ENCODE results near the gene EDDM13.
"Not testable (repeated sequence)": the region's sequence is repeated elsewhere in the genome, so short reads cannot be mapped to it uniquely, and the experiment has no call there.

Gene EDDM13

DNA sequence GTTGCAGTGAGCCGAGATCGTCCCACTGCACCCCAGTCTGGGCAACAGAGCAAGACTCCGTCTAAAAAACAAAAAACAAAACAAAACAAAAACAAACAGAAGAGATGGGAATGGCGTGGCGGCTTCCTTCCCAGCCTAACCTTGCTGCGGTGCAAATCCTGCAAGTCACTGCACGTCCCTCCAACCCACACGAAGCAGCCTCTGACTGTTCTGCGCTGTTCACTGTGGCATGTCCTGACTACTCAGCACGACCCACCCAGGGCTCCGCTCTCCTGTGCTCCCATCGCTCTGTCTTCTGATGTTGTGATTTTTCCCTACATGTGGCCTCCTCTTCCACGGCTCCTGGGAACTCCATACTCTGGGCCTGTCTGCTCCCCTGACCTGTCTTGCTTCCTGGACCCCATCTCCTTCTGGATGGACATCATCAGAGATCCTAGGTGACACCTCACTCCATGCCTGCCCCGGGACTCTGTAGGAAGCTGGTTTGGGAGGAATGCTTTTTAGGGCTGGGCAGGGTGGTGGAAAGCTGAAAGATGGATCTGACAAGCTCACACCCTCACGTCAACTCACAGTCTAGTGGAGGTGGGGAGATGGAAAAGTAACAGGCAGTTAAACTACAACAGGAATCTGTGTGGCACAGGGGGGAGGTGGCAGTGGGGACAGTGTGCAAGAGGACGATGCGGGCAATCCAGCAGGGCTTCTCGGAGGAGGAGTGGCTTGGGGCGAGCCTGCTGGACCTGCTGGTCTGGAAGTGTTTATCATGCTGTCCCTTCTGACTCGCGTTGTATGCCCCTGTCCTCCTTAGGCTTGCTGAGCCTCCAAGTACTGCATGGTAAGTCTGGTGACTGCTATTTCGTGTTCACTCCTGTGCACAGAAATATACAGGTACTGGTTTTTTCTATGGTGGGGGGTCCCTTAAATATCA lies 23.2 kb downstream of the EDDM13 start:
- no peak for DNase-seq (ENCODE audit: low read depth in 2 of 2)

DNA sequence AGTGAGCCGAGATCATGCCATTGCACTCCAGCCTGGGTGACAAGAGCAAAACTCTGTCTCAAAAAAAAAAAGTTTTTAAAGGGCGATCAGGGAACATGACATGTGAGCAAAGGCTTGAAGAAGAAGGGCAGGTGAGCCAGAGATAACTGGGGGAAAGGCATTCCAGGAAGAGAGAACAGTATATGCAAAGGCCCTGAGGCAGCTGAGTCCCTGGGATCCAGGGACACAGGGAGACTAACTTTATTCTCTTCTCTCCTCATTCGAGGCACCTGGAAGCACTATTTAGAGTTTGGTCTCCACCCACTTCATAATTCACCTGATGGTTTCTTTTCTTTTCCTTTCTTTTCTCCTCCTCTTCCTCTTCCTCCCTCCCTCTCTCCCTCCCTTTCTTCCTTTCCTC lies 24.5 kb downstream of the EDDM13 start:
- DNase-seq (ENCODE audit: low read depth in 2 of 2), result no peak

DNA sequence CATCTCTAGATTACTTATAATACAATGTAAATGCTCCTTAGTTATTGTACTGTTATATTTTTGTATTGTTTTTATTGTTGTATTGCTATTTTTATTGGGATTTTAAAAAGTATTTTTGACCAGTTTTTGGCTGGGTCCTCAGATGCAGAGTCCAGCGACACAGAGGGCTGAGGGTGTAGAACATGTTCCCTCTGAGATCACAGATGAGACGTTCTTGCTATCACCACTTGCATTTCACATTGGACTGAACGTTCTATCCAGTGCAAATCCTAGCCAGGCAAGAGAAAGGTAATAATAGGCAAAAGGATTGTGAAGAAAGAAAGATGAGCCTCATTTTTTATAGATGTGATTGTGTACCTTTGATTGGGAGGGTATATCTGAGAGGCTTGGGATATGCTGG lies 27.1 kb downstream of the EDDM13 start:
- DNase-seq (ENCODE audit: low read depth in 2 of 2), result no peak

DNA sequence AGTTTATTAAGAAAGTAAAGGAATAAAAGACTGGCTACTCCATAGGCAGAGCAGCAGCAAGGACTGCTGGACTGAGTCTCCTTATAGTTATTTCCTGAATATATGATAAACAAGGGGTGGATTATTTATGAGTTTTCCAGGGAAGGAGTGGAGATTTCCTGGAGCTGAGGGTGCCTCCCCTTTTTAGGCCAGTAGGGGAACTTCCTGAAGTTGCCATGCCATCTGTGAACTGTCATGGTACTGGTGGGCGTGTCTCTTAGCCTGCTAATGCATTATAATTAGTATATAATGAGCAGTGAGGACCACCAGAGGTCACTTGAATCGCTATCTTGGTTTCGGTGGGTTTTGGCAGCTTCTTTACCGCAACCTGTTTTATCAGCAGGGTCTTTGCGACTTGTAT lies 28.6 kb downstream of the EDDM13 start:
- no peak for DNase-seq (ENCODE audit: low read depth in 2 of 2)

DNA sequence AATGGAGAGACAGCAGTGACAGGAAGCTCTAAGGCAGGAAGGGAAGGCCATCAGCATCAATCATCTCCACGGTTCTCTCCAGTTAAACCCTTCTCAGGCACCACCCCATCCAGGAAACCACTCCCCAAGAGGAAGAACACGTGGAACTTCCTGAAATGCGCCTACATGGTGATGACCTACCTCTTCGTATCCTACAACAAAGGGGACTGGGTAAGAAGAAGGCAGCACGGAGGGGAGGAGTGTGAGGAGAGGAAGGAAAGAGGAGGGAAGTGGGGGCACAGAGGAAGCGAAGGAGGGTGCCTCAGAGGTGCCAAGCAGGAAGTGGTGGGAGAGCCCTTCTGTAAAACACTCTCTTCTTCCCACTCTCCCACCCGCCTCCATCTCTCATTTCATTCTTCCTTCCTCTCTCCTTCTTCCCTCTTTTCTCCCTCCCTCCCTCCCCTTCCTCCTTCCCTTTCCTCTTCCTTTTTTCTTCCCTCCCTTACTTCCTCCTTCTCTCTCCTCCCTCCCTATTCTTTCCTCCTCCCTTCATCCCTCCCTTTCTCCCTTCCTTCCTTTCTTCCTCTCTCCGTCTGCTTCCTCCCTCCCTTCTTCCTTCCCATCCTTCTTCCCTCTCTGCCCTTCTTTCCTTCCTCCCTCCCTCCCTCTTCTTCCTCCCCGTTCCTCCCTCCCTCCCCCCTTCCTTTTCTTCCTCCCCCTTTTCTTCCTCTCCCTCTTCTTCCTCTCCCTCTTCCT lies 29.5 kb downstream of the EDDM13 start:
- no peak for DNase-seq (ENCODE audit: low read depth in 2 of 2)

DNA sequence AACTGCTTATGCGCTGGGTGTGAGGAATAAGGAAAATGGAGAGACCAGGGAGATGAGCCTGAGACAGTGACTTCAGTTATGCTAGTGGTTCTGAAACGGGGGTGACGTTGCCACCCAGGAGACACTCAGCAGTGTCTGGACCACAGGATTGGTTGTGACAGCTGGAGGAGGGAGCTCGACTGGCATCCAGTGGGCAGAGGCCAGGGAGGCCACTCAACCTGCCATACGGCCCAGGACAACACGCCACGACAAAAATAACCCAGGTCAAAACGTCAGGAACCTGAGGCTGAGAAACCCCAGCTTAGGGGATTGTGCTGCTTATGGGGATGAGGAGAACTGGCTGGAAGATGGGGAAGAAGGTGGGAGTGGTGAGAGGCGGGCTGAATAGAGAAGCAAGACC lies 31.7 kb downstream of the EDDM13 start:
- DNase-seq (ENCODE audit: low read depth in 2 of 2), result no peak

DNA sequence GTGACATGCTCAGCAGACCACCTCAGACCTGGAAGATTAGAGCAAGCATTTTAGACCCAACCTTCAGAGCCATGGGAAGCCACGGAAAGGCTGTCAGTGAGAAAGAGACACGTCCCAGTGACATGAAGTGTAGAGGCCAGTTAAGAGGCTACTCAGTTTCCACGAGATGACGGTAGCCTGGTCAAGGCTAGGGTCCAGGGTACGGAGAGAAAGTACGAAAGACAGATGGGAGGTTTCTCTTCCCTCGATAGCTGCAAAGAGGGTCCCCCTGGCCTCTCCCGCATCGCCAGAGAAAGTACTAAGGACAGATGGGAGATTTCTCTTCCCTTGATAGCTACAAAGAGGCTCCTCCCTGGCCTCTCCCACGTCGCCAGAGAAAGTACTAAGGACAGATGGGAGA lies 33.5 kb downstream of the EDDM13 start:
- no peak for DNase-seq (ENCODE audit: low read depth in 2 of 2)

DNA sequence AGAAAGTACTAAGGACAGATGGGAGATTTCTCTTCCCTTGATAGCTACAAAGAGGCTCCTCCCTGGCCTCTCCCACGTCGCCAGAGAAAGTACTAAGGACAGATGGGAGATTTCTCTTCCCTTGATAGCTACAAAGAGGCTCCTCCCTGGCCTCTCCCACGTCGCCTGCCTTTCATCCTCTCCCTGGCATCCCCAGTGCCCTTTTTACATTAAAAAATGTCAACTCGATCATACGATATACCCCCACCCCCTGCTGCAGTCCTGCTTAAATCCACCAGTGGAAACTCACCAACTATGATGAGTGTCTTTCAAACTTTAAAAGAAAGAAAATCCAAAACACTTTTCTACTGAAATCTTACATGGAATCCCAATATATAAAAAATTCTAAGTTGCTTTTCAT lies 34.5 kb downstream of the EDDM13 start:
- DNase-seq (ENCODE audit: low read depth in 2 of 2), result not testable (repeated sequence)

DNA sequence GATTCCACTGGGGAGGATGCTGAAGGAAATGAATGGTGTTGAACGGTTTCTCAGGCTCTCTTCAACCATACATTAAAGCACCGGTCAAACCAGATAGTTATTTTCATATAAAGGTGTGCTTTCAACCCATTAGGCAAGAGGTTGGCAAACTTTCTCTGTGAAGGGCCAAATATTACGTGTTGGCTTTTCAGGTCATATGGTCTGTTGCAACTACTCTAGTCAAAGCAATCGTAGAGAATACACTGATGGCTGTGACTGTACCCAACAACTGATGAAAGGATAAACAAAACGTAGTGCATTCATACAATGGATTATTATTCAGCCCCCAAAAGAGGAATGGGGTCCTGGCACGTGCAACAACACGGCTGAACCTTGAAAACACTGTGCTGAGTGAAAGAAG lies 36.2 kb downstream of the EDDM13 start:
- DNase-seq (ENCODE audit: low read depth in 2 of 2), result no peak

DNA sequence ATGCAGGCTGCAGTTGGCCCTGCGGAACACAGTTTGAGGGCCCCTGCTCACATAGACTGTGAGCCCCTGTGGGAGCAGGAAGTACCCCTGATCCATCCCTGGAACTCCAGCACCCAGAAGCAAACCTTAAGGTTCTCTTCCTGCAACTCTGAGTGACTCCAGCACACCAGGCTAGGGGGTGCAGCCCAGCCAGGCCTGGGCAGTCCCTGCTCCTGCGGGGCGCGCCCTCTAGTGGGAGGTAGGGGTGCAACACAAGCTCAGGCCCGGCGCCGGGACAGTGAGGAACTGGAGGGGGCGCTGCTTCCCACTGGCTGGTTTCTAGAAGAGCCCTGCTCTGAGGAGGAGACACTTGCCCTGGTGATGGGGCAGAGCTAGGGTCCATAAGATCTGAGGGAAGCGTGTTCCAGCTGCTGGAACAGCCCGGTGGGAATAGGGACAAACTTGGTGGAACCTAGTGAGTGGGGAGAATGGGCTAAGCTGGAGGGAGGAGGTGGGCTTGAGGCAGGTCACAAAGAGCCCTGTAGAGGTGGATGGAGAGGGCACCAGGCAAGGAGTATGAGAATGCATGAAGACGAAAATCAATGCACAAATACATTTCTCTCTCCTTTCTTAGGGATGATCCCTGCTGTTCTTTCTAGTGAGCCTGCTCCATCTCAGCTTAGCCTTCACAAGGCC lies 37.1 kb downstream of the EDDM13 start:
- DNase-seq (ENCODE audit: low read depth in 2 of 2), result no peak

DNA sequence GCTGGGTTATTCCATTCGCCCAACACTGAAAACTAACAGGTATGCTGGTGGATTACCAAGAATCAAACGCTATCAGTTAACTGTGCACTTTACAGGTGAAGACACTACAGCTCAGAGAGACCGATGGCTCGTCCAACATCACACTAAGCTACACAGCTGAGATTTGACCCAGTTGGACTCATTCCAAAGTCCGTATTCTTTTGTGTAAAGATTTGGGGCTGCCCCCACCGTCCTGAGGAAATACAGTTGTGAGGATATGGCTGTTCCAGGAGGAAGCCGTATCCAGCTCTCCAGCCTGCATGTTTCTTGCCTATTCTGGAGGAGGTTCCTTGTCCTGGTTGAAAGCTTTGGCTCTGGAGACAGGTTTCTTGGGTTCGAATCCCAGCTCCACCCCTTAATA lies 37.9 kb downstream of the EDDM13 start:
- DNase-seq (ENCODE audit: low read depth in 2 of 2), result no peak

DNA sequence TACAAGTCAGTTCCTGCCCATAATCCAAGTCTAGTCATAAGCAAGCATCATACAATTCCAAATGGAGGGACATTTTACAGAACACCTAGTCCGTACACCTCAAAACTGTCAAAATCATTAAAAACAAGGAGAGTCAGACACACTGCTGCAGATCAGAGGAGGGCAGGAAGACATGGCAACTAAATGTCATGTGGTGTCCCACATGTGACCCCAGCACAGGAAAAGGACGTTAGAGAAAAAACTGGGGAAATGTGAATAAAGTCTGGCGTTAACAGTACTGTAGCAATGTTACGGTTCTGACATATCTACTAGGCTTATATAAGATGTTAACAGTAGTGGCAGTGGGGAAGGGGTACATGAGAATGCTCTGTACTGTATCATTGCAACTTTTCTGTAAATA lies 39.8 kb downstream of the EDDM13 start:
- DNase-seq (ENCODE audit: low read depth in 2 of 2), result no peak

DNA sequence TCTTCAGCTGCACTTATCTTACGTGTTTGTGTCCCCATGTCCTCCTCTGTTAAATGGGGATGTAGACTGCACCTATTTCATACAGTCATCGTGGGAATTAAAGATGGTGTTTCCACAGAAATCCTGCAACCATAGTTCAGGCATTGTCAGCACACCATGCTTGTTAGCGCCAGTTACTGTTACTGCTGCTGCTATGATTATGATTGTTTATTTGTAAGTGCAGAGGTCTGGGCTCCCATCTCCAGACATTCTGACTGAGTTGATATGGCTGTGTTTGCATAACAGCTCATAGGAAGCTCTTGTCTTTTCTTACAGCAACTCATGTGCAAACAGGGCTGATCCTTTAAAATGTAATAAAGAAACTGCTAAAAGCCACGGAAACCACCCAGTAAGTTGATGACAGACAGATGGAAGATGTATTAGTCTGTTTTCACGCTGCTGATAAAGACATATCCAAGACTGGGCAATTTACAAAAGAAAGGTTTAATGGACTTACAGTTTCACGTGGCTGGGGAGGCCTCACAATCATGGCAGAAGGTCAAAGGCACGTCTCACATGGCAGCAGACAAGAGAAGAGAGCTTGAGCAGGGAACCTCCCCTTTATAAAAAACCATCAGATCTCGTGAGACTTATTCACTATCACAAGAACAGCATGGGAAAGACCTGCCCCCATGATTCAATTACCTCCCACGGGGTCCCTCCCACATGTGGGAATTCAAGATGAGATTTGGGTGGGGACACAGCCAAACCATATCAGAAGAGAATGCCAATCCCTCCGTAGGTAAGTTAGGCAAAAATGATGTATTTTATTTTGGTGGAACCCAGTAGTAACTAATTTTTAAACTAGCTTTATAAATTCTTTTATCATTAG lies 40.5 kb downstream of the EDDM13 start:
- DNase-seq (ENCODE audit: low read depth in 2 of 2), result no peak

DNA sequence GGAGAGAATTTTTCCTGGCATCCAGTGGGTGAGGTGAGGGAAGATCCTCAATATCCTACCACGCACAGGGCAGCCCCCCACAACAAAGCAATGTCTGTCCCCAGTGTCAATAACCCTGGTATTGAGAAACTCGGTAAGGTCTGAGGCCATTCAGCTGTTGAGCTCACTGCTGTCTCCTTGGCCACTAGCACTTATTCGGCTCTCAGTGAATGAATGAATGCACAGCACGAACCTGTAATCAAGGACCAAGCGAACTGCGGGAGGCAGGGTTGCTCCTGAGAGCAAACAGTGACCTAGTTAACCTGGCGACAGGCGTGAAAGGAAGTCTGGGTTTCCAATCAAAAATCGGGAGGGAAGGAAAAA lies 41.5 kb downstream of the EDDM13 start:
- no peak for DNase-seq (ENCODE audit: low read depth in 2 of 2)

DNA sequence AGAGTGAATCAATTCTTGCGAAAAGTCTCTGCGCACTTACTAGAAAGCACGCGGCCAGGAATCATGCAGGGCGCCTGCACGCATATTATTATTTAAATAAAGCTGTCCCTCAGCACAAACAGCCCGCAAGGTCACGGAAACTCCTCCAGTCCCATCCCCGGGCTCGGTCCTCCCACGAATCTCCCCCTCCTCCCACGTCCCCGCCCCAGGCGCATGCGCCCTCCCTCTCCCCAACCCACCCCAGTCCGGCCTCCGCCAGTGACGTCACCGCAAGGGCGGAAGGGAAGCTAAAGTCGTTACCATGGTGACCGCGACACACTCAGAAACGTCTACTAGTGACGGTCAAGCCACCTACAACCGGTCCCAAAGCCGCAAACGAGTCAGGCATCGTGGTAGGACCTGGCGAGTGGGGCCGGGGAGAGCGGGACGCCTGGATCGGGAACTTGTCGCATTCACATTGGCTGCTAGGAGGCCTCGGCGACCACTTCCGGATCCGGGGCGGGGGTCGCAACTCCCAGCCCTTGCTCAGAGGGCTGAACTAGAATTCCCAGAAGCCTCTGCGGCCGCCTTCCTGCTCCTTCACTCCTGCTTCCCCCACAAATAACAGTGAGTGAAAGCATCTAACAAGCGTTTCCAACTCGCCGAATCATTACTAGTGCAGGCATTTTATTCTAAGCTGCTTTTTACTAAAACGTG lies 42.0 kb downstream of the EDDM13 start, which contains the start of gene ZSCAN5A:
TSS of gene ZSCAN5A (minus strand) at position 459 of the 696 bp plus-strand sequence. CDS start 89,793 bp downstream, outside the sequence.
- peak; percentile 95 to 97 for DNase-seq (ENCODE audit: low read depth in 2 of 2)

DNA sequence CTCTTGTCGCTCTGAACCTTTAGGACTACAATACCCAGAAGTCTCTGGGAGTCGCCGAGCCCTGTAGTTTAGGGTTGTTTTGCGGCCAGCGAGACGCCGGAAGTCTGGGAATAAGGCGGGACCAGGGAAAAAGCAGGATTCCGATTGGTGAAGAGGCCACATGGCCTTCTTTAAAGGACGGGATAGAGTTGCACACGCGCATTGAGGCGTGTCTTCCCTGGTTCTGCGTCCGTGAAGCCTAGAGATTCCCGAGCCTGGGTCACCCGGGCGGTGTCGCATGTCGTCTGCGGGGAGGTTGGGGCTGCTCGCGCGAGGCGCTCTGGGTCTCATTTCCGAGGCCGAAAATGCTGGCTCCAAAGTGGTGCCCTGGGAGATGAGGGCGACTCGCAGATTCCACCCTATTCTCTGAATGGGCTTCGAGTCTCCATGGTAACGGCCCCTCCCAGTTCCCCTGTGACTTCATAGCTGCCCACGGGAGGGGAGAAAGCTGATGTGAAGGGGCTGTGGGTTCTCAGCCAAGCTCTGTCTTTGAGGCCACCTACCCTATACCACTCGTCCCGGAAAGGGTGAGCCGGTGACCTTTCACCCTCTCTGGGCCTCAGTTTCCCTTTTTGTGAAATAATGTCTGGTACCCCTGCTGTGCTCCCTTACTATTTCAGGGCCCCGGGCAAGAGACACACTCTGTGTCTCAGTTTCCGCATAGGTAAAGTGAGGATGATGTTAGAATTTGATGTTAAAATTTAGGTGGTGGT lies 42.7 kb downstream of the EDDM13 start:
- DNase-seq (ENCODE audit: low read depth in 2 of 2), result peak; percentile 80 to 90

DNA sequence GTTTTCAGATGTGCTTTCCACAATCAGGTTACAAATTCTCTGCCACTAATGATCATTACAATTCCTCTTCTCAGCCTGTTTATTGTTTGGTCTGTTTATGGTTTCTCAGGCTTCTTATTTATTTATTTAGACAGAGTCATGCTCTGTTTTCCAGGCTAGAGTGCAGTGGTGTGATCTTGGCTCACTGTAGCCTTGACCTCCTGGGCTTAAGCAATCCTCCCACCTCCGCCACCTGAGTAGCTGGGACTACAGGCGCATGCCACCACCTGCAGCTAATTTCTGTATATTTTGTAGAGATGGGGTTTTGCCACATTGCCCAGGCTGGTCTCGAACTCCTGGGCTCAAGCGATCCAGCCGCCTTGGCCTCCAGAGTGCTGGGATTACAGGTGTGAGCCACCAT lies 44.2 kb downstream of the EDDM13 start:
- no peak for DNase-seq (ENCODE audit: low read depth in 2 of 2)

DNA sequence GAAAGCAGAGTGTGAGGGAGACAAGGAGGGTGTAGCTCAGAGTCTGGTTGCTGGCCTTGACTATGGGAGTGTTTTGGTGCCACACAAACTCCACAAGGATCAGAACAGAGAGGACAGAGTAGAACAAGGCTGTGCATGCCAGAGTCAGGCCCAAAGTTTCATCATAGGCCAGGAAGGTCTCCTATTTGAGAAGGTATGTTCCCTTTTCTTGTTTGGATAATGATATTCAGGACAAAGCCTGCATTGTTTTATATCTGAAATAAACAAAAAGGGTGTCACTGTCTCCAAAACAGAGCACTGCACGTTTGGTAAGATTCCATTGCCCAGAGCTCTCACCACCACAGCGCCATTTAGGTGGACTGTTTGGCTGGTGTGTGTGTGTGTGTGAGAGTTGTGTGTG lies 45.2 kb downstream of the EDDM13 start:
- DNase-seq (ENCODE audit: low read depth in 2 of 2), result no peak

DNA sequence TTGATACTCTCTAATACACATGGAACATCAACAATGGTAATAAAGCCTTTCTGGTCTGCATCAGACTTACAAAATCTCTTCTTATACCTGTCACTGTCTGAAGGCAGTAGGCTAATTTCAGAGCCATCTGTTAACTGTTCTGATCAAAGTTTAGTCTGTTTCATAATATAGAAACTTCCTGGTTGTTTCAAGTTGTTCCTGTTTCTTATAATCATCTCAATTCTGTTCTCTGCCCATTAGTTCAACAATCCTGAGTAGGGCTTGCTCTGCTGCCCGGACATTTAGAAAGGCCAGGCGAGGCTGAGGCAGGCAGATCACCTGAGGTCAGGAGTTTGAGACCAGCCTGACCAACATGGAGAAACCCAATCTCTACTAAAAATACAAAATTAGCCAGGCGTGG lies 47.4 kb downstream of the EDDM13 start:
- no peak for DNase-seq (ENCODE audit: low read depth in 2 of 2)
